HepG2 (cell line): ENCODE results near the gene AK8.

Experiments used
- AHR ChIP-seq: IDR thresholded peaks from 2 replicates; pipeline ENCODE4 v1.6.1; 2018; ENCODE audit warnings: missing genetic modification reagents, missing compliant biosample characterization
- CC2D1A ChIP-seq: sonication (generic); formaldehyde crosslinking; IDR thresholded peaks from 2 replicates; pipeline ENCODE4 v1.8.1; 2023; ENCODE audit warnings: mild to moderate bottlenecking, missing genetic modification reagents
- CTCF ChIP-seq: sonication (generic); formaldehyde crosslinking; IDR thresholded peaks from 2 replicates; pipeline ENCODE4 v1.5.0; 2020; ENCODE audit warnings: mild to moderate bottlenecking, missing genetic modification reagents, moderate library complexity
- DZIP1 ChIP-seq: sonication (generic); formaldehyde crosslinking; IDR thresholded peaks from 2 replicates; pipeline ENCODE4 v1.5.0; 2020; ENCODE audit warnings: mild to moderate bottlenecking, missing genetic modification reagents
- HDAC2 ChIP-seq: sonication (generic); formaldehyde crosslinking; IDR thresholded peaks from 2 replicates; pipeline ENCODE4 v1.4.0; 2020; ENCODE audit warnings: missing genetic modification reagents
- RAD51 ChIP-seq: fragments of 450-650 bp; IDR thresholded peaks from 2 replicates; pipeline ENCODE4 v1.6.1; 2016; ENCODE audit warnings: borderline replicate concordance
- SIN3B ChIP-seq: fragments of 150-350 bp; IDR thresholded peaks from 2 replicates; pipeline ENCODE4 v1.6.1; 2014; ENCODE audit warnings: low read length
- SRSF1 ChIP-seq: fragments of 200-400 bp; formaldehyde crosslinking; optimal IDR thresholded peaks from 2 replicates; pipeline ENCODE3; 2017; ENCODE audit warnings: mild to moderate bottlenecking, low read depth, low read length, moderate library complexity
- YY1 ChIP-seq: IDR thresholded peaks from 2 replicates; pipeline ENCODE4 v1.6.1; 2011; ENCODE audit warnings: low read length, low read depth, moderate library complexity, mild to moderate bottlenecking; ENCODE audit not compliant: insufficient read depth, insufficient replicate concordance
- ZNF263 ChIP-seq: sonication (generic); formaldehyde crosslinking; IDR thresholded peaks from 2 replicates; pipeline ENCODE4 v1.4.0; 2020; ENCODE audit warnings: missing genetic modification reagents
- ZNF580 ChIP-seq: IDR thresholded peaks from 2 replicates; pipeline ENCODE4 v1.6.1; 2016; ENCODE audit warnings: low read depth, borderline replicate concordance
- TF ChIP-seq, protein P1 (sequence below): sonication (generic); formaldehyde crosslinking; IDR thresholded peaks from 2 replicates; pipeline ENCODE4 v1.4.0; 2020; ENCODE audit warnings: missing genetic modification reagents
- TF ChIP-seq, protein P2 (sequence below): fragments of 450-650 bp; IDR thresholded peaks from 2 replicates; pipeline ENCODE4 v1.6.1; 2017; ENCODE audit warnings: mild to moderate bottlenecking

DNA sequence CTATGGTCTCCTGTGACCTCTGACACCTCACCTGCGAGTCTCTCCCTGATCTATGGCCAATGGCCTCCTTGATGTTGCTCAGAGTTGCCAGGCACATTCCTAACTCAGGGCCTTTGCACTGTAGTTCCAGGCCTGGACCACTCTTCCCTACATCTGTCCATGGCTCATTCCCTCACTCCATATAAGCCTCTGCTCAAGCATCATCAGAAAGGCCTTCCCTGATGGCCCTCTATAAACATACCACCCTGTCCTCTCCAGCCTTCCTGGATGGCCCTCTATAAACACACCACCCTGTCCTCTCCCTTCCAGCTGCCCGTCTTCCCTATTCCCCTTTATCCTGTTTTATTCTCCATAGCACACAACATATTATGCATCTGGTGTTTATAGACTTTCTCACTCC lies 105.0 kb downstream of the AK8 start:
- TF ChIP-seq SRSF1 (no peak), CTCF (CRISPR knock-in tag) (no peak), ZNF580 (no peak), YY1 (no peak), AHR (no peak), RAD51 (no peak), SIN3B (no peak), HDAC2 (no peak), DZIP1 (no peak), ZNF263 (no peak), CC2D1A (CRISPR knock-in tag) (no peak)
- TF ChIP-seq, protein P1, sequence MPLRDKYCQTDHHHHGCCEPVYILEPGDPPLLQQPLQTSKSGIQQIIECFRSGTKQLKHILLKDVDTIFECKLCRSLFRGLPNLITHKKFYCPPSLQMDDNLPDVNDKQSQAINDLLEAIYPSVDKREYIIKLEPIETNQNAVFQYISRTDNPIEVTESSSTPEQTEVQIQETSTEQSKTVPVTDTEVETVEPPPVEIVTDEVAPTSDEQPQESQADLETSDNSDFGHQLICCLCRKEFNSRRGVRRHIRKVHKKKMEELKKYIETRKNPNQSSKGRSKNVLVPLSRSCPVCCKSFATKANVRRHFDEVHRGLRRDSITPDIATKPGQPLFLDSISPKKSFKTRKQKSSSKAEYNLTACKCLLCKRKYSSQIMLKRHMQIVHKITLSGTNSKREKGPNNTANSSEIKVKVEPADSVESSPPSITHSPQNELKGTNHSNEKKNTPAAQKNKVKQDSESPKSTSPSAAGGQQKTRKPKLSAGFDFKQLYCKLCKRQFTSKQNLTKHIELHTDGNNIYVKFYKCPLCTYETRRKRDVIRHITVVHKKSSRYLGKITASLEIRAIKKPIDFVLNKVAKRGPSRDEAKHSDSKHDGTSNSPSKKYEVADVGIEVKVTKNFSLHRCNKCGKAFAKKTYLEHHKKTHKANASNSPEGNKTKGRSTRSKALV (CRISPR knock-in tag), result no peak
- TF ChIP-seq, protein P2, sequence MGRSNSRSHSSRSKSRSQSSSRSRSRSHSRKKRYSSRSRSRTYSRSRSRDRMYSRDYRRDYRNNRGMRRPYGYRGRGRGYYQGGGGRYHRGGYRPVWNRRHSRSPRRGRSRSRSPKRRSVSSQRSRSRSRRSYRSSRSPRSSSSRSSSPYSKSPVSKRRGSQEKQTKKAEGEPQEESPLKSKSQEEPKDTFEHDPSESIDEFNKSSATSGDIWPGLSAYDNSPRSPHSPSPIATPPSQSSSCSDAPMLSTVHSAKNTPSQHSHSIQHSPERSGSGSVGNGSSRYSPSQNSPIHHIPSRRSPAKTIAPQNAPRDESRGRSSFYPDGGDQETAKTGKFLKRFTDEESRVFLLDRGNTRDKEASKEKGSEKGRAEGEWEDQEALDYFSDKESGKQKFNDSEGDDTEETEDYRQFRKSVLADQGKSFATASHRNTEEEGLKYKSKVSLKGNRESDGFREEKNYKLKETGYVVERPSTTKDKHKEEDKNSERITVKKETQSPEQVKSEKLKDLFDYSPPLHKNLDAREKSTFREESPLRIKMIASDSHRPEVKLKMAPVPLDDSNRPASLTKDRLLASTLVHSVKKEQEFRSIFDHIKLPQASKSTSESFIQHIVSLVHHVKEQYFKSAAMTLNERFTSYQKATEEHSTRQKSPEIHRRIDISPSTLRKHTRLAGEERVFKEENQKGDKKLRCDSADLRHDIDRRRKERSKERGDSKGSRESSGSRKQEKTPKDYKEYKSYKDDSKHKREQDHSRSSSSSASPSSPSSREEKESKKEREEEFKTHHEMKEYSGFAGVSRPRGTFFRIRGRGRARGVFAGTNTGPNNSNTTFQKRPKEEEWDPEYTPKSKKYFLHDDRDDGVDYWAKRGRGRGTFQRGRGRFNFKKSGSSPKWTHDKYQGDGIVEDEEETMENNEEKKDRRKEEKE, result no peak
